Measurements from ENCODE around the gene FAM83C.

DNA sequence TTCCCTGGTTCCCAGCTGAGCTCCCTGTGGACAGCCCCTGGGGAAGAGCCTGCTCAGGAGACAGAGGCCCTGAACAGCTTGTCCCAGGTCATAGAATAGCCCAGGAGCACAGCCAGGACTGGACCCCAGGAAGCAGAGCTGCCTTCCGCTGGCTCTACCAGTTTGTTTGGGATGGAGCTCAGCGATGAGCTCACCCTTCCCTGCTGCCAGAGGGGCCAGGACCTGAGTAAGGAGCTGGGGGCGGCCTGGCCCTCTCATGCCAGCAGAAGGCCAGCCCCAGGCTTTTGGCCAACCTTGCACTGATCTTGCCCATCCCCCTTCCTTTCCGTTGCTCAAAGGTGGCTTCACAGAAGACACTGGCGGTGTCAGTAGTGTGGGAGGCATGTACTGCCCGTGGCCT, 31.8 kb downstream of the FAM83C start:
- TF ChIP-seq, protein P1, sequence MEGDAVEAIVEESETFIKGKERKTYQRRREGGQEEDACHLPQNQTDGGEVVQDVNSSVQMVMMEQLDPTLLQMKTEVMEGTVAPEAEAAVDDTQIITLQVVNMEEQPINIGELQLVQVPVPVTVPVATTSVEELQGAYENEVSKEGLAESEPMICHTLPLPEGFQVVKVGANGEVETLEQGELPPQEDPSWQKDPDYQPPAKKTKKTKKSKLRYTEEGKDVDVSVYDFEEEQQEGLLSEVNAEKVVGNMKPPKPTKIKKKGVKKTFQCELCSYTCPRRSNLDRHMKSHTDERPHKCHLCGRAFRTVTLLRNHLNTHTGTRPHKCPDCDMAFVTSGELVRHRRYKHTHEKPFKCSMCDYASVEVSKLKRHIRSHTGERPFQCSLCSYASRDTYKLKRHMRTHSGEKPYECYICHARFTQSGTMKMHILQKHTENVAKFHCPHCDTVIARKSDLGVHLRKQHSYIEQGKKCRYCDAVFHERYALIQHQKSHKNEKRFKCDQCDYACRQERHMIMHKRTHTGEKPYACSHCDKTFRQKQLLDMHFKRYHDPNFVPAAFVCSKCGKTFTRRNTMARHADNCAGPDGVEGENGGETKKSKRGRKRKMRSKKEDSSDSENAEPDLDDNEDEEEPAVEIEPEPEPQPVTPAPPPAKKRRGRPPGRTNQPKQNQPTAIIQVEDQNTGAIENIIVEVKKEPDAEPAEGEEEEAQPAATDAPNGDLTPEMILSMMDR (IDR thresholded peaks at IDR 0.05; ENCODE audit: low read depth, low read length): no peak
- no peak for TF ChIP-seq EZH2phosphoT487 (IDR thresholded peaks at IDR 0.05; ENCODE audit: low read depth)

Measured in OCI-LY3 (cell line).